Endodermal cell (in vitro differentiated cells): ENCODE results near the gene SPIRE2. TPM values are rescaled to one million over a fixed set of nuclear protein-coding genes. Genes with fewer than 3 reads are reported as not detected.

Source experiments
- DNase-seq: peaks from one replicate; pipeline ENCODE4 v3.0.0-alpha.2; 2017
- H3K27ac ChIP-seq: 2 replicates; pipeline ENCODE4 v1.5.1; 2013; ENCODE audit warnings: mild to moderate bottlenecking, low read depth, low read length, moderate library complexity
- H3K27me3 ChIP-seq: 2 replicates; pipeline ENCODE4 v1.6.1; 2013; ENCODE audit warnings: mild to moderate bottlenecking, low read length, moderate library complexity; ENCODE audit not compliant: insufficient read depth, control insufficient read depth, poor library complexity, severe bottlenecking
- H3K36me3 ChIP-seq: 2 replicates; pipeline ENCODE4 v1.7.0; 2013; ENCODE audit warnings: mild to moderate bottlenecking, low read length, moderate library complexity; ENCODE audit not compliant: control insufficient read depth, insufficient read depth
- H3K4me1 ChIP-seq: one replicate; pipeline ENCODE4 v1.7.0; 2013; ENCODE audit warnings: low read length; ENCODE audit not compliant: control insufficient read depth, insufficient read depth
- H3K4me3 ChIP-seq: 2 replicates; pipeline ENCODE4 v1.5.1; 2013; ENCODE audit warnings: mild to moderate bottlenecking, low read length, moderate library complexity
- H3K9ac ChIP-seq: 2 replicates; pipeline ENCODE4 v1.6.1; 2013; ENCODE audit warnings: mild to moderate bottlenecking, low read length, moderate library complexity; ENCODE audit not compliant: poor library complexity, severe bottlenecking; ENCODE audit errors: extremely low read depth
- H3K9me3 ChIP-seq: 2 replicates; pipeline ENCODE4 v1.6.1; 2013; ENCODE audit warnings: mild to moderate bottlenecking, low read length, moderate library complexity; ENCODE audit not compliant: control insufficient read depth
- H3K27ac Mint-ChIP-seq: 2 replicates; pipeline ENCODE4 v1.8.0; 2020; ENCODE audit warnings: mixed read lengths
- H3K27me3 Mint-ChIP-seq: 2 replicates; pipeline ENCODE4 v1.8.0; 2021; ENCODE audit warnings: mild to moderate bottlenecking, mixed read lengths; ENCODE audit not compliant: insufficient read depth
- H3K36me3 Mint-ChIP-seq: 2 replicates; pipeline ENCODE4 v1.8.0; 2020; ENCODE audit warnings: low read depth, mixed read lengths
- H3K4me1 Mint-ChIP-seq: 2 replicates; pipeline ENCODE4 v1.8.0; 2020; ENCODE audit warnings: mixed read lengths
- H3K4me3 Mint-ChIP-seq: 2 replicates; pipeline ENCODE4 v1.8.0; 2020; ENCODE audit warnings: mild to moderate bottlenecking, moderate library complexity, mixed read lengths
- H3K9me3 Mint-ChIP-seq: 2 replicates; pipeline ENCODE4 v1.8.0; 2020; ENCODE audit warnings: mild to moderate bottlenecking, mixed read lengths
- CTCF ChIP-seq: fragments of 200-600 bp; sonication (generic); conservative IDR thresholded peaks from 2 replicates; pipeline ENCODE4 v1.5.0; 2021; ENCODE audit warnings: antibody characterized with exemption, mild to moderate bottlenecking
- WGBS, 2 experiments: methylation state at CpG; one replicate each; pipeline versions ENCODE4 v1.1.5 to v1.1.7; 2013; ENCODE audit warnings: missing lambda C conversion rate in 2 of 2, mixed read lengths in 1 of 2; ENCODE audit not compliant: insufficient coverage in 1 of 2, insufficient read length in 1 of 2; 5-methylcytosine and 5-hydroxymethylcytosine counted together
- total RNA-seq, 2 donors: library from RNA; stranded (reverse); fragmentation: NEBNext Ultra II Directional in 1 of 2; extraction: Animal tissue kit (Norgen Biotek cat#: 25700) in 1 of 2; gene quantifications; 2 replicates in 1 of 2; 3 replicates in 1 of 2; pipeline ENCODE4 v1.2.1, GENCODE V29; 2021

The SPIRE2 gene
- total RNA-seq, 2 donors from 2014 or later: 12.8 to 12.9 TPM

DNA sequence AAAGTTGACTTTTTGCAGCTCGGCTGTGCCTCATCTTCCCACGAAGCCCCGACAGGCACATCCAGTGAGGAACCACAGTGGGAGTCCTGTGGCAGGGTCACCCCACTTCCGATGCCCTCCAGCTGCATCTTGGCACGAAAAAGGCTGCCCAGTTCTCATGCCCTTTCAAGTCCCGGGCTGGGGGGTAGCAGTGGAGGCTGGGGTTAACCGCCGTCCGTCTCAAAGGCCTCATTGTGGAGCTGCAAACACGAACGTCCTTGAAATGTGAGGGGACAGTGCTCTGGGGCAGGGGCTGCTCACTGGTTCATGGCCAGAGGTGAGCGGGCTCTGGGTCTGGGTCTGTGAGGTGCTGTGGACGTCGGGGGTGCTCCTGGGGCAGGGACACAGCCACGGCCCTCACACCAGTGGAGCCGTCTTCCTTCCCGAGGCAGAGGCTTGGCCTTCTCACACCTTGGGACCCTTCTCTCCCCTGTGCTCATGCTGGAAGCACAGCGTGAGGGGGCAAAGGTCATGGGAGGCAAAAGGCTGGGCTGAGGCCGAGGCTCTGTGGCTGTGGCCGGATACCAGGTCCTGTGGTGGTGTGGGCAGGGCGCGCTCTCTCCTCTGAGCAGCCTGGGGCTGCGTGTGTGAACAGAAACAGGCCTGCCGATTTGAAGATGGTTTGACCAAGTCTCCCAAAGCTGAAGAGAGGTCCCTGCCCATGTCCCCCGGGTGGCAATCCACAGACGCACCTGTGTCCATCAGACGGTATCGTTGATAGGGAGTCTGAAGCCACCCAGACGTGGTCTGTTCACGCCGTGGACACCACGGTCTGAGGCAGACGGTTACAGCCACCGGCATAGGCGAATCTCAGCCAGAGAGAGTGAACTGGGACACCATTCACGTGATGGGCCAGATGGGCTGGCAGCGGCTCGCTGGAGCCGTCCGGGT is 87.3 kb downstream of the SPIRE2 start:
- Histone ChIP-seq H3K9ac (no peak overlapping the region), H3K27me3 (no peaks in the 10 kb centered on the region), H3K4me3 (no peak overlapping the region), H3K9me3 (no peaks in the 10 kb centered on the region), H3K27ac (no peak overlapping the region), H3K36me3 (peaks cover 17% of the 10 kb centered on the region), H3K4me1 (no peaks in the 10 kb centered on the region)
- no peak overlapping the region for H3K27ac Mint-ChIP-seq
- H3K4me3 Mint-ChIP-seq: no peak overlapping the region
- no peak for DNase-seq
- H3K36me3 Mint-ChIP-seq: peaks cover 13% of the 10 kb centered on the region
- WGBS, 2 experiments: 95 to 96% methylated on average over 39 to 40 of the region's 40 CpGs
- peaks cover 15% of the 10 kb centered on the region for H3K27me3 Mint-ChIP-seq
- TF ChIP-seq CTCF: no peak
- no peaks in the 10 kb centered on the region for H3K9me3 Mint-ChIP-seq
- no peaks in the 10 kb centered on the region for H3K4me1 Mint-ChIP-seq

DNA sequence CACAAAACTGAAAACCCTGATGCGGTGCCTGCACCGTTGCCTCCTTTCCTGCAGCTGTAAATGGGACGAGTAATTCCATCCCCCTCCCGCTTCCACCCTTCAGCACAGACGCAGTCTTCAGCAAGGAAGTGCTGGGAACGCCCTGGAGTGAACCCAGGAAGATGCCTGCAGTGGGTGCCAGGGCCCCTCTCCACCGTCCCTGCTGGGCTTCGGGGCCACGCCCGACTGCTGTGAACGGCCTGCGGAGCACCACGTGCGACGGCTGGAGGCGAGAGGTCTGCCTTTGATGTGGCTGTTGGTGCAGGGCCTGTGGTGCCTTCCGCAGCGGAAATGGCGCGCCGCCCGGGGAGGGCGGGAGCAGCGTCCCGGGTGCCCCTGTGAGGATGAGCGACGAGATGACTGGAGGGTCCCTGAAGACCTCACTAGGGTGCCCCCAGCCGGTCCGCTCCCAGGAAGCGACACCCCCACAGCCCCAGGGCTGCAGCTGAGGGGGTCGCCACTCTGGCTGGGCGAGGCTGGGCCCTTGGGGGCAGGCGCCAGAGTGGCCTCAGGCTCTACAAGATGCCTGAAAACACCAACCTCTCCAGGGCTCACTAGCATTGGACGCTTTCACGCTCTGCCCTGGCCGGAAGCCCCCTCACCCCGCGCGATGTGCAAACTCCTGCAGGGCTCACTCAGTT is 89.6 kb downstream of the SPIRE2 start:
- H3K4me3 ChIP-seq: peak overlapping the region; percentile 73
- H3K4me1 ChIP-seq: no peaks in the 10 kb centered on the region
- TF ChIP-seq CTCF: no peak
- H3K4me3 Mint-ChIP-seq: peak overlapping the region; percentile 60
- H3K27me3 ChIP-seq: no peaks in the 10 kb centered on the region
- no peaks in the 10 kb centered on the region for H3K9me3 ChIP-seq
- 7 to 8% methylated on average over 10 to 39 of the region's 39 CpGs for WGBS, 2 experiments
- DNase-seq: peak; percentile 83
- H3K27me3 Mint-ChIP-seq: peaks cover 22% of the 10 kb centered on the region
- no peak overlapping the region for H3K27ac Mint-ChIP-seq
- H3K36me3 Mint-ChIP-seq: peaks cover 4% of the 10 kb centered on the region
- no peaks in the 10 kb centered on the region for H3K9me3 Mint-ChIP-seq
- no peak overlapping the region for H3K27ac ChIP-seq
- peaks cover 12% of the 10 kb centered on the region for H3K4me1 Mint-ChIP-seq
- H3K36me3 ChIP-seq: peaks cover 6% of the 10 kb centered on the region
- H3K9ac ChIP-seq: peak overlapping the region; percentile 41

DNA sequence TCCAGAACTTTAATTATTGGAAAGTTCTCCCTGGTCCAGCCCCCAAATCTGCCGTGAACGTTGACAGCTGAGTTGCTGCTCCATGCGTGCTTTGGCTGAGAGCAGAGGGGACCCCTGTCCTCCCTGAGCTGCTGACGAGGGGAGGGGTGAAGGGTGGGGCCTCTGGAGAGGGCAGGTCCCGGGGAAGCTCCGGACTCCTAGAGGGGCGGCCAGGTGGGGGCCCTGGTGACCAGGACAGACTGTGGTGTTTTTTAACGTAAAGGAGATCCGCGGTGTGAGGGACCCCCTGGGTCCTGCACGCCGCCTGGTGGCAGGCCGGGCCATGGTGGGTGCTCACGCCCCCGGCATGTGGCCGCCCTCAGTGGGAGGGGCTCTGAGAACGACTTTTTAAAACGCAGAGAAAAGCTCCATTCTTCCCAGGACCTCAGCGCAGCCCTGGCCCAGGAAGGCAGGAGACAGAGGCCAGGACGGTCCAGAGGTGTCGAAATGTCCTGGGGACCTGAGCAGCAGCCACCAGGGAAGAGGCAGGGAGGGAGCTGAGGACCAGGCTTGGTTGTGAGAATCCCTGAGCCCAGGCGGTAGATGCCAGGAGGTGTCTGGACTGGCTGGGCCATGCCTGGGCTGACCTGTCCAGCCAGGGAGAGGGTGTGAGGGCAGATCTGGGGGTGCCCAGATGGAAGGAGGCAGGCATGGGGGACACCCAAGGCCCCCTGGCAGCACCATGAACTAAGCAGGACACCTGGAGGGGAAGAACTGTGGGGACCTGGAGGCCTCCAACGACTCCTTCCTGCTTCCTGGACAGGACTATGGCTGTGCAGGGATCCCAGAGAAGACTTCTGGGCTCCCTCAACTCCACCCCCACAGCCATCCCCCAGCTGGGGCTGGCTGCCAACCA is 90.4 kb downstream of the SPIRE2 start, which contains the start of gene MC1R:
Gene MC1R, plus strand, starts transcription at position 410 of the 895 bp plus-strand sequence. Its CDS starts 397 bp downstream, at position 807.
- peak; percentile 74 for TF ChIP-seq CTCF
- peak within 1 kb of the TSS; percentile 60 for H3K4me3 Mint-ChIP-seq
- peaks cover 12% of the 10 kb centered on the region for H3K4me1 Mint-ChIP-seq
- DNase-seq: peak; percentile 82
- no peaks in the 10 kb centered on the region for H3K4me1 ChIP-seq
- WGBS, 2 experiments: 13 to 17% methylated on average over 12 to 23 of the region's 23 CpGs
- no peaks in the 10 kb centered on the region for H3K36me3 Mint-ChIP-seq
- H3K9me3 Mint-ChIP-seq: no peaks in the 10 kb centered on the region
- H3K4me3 ChIP-seq: peak within 1 kb of the TSS; percentile 73
- H3K27me3 ChIP-seq: no peaks in the 10 kb centered on the region
- H3K27ac ChIP-seq: no peak within 1 kb of the TSS
- H3K27ac Mint-ChIP-seq: no peak within 1 kb of the TSS
- H3K9me3 ChIP-seq: no peaks in the 10 kb centered on the region
- H3K36me3 ChIP-seq: peaks cover 3% of the 10 kb centered on the region
- H3K27me3 Mint-ChIP-seq: peaks cover 22% of the 10 kb centered on the region
- H3K9ac ChIP-seq: peak within 1 kb of the TSS; percentile 41
